ENCODE results near the gene TPSAB1.

DNA sequence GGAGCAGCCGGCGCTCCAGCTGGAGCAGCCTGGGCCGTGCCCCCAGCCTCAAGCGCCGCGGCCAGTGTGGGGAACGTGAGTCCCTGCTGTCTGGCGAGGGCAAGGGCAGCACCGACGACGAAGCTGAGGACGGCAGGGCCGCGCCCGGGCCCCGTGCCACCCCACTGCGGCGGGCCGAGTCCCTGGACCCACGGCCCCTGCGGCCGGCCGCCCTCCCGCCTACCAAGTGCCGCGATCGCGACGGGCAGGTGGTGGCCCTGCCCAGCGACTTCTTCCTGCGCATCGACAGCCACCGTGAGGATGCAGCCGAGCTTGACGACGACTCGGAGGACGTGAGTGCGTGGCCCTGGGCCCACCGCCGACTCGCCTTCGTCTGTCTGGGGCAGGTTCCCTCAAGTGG is 31.4 kb upstream of the TPSAB1 start:
- no peak for TF ChIP-seq JUND (IDR thresholded peaks at IDR 0.05)
- no peak for TF ChIP-seq CTCF (IDR thresholded peaks at IDR 0.05; ENCODE audit: low read depth, low read length, missing input control)
- TF ChIP-seq TAF1 (conservative IDR thresholded peaks at IDR 0.05), result no peak
- no peak for TF ChIP-seq RXRA (IDR thresholded peaks at IDR 0.05)
- TF ChIP-seq REST (IDR thresholded peaks at IDR 0.05), result no peak
- TF ChIP-seq, protein P1, sequence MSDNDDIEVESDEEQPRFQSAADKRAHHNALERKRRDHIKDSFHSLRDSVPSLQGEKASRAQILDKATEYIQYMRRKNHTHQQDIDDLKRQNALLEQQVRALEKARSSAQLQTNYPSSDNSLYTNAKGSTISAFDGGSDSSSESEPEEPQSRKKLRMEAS (IDR thresholded peaks at IDR 0.05), result no peak
- no peak for TF ChIP-seq ATF3 (IDR thresholded peaks at IDR 0.05)
- TF ChIP-seq FOXA1 (IDR thresholded peaks at IDR 0.05), result no peak
- TF ChIP-seq GABPA (IDR thresholded peaks at IDR 0.05 in 1 of 2, conservative IDR thresholded peaks at IDR 0.05 in 1 of 2), result no peak
- TF ChIP-seq EGR1 (IDR thresholded peaks at IDR 0.05; ENCODE audit: low read depth in 2 of 2), result no peak
- TF ChIP-seq SP1 (IDR thresholded peaks at IDR 0.05), result no peak
- no peak for TF ChIP-seq RAD21 (IDR thresholded peaks at IDR 0.05)
- no peak for TF ChIP-seq FOXA2 (IDR thresholded peaks at IDR 0.05)
- TF ChIP-seq HNF4A (conservative IDR thresholded peaks at IDR 0.05), result no peak
